ENCODE results near the gene ALK.

DNA sequence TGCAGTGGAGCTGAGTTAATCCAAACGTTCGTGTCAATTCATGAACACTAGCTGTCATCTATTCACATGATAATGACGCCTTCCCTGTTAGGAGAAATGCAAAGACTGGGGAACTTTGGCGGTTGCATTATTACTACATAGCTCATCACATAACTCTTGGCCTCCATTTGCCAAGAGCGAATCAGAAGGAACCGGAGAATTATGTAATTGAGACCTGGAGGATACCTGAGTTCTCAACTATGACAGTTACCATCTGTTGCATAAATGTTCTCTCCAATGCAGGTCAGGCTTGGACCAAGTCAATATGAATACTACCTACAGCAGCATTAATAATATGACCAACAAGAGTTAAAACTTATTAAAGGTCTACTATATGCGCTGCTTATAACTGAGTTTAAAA lies 531.7 kb downstream of the ALK start:
- TF ChIP-seq YY1 (IDR thresholded peaks at IDR 0.05; ENCODE audit: insufficient read depth, insufficient read length) (no peak), ZNF274 (IDR thresholded peaks at IDR 0.05; ENCODE audit: low read depth, low read length) (no peak), SUZ12 (IDR thresholded peaks at IDR 0.05; ENCODE audit: extremely low read depth, insufficient read depth, insufficient read length) (no peak)

Measured in NT2/D1 (cell line).